Stomach (tissue), 9 donors: ENCODE measurements around the gene LDLRAD3. TPM values are rescaled to one million over a fixed set of nuclear protein-coding genes. Genes with fewer than 3 reads are reported as not detected.

Experiments used
- DNase-seq, 2 donors: peaks; one replicate each; pipeline versions ENCODE4 v3.0.0 to v3.0.0-alpha.2; 2013 to 2019
- H3K27ac ChIP-seq, 5 donors: fragments of 200-600 bp in 4 of 5; sonication (generic) in 4 of 5; one replicate each; pipeline ENCODE4 v1.5.1; 2013 to 2019; ENCODE audit warnings: mild to moderate bottlenecking in 1 of 5, moderate library complexity in 1 of 5
- H3K27me3 ChIP-seq, 3 donors: fragments of 200-600 bp; sonication (generic); one replicate each; pipeline ENCODE4 v1.5.1; 2017 to 2019; ENCODE audit warnings: mixed run types in 1 of 3
- H3K36me3 ChIP-seq, 4 donors: fragments of 200-600 bp; sonication (generic); 1 replicate in 3 of 4; 2 replicates in 1 of 4; pipeline ENCODE4 v1.5.1; 2016 to 2019
- H3K4me1 ChIP-seq, 4 donors: fragments of 200-600 bp; sonication (generic); one replicate each; pipeline ENCODE4 v1.5.1; 2016 to 2019
- H3K4me3 ChIP-seq, 4 donors: fragments of 200-600 bp; sonication (generic) in 3 of 4; one replicate each; pipeline ENCODE4 v1.5.1; 2016 to 2019; ENCODE audit warnings: mild to moderate bottlenecking in 1 of 4
- H3K9me3 ChIP-seq, 4 donors: fragments of 200-600 bp; sonication (generic); one replicate each; pipeline ENCODE4 v1.5.1; 2016 to 2019
- CTCF ChIP-seq, 7 experiments: fragments of 450-650 bp in 4 of 7; fragments of 200-600 bp in 3 of 7; sonication (generic) in 3 of 7; IDR thresholded peaks; one replicate each; pipeline ENCODE4 v1.5.1; 2016 to 2019; ENCODE audit warnings: antibody characterized with exemption in 7 of 7, control low read depth in 2 of 7, mild to moderate bottlenecking in 1 of 7
- EP300 ChIP-seq: sonication (generic); formaldehyde crosslinking; IDR thresholded peaks from one replicate; pipeline ENCODE4 v1.6.1; 2017; ENCODE audit warnings: antibody characterized with exemption
- POLR2A ChIP-seq, 4 donors: fragments of 450-650 bp; IDR thresholded peaks; one replicate each; pipeline ENCODE4 v1.6.1; 2016; ENCODE audit warnings: antibody characterized with exemption in 4 of 4, control low read depth in 2 of 4, mild to moderate bottlenecking in 1 of 4, moderate library complexity in 1 of 4
- POLR2AphosphoS5 ChIP-seq, 3 donors: sonication (generic); formaldehyde crosslinking; IDR thresholded peaks; one replicate each; pipeline ENCODE4 v1.6.1; 2016; ENCODE audit warnings: antibody characterized with exemption in 3 of 3
- WGBS, 5 donors: extraction: QIAGEN DNeasy Blood & Tissue Kit in 3 of 5; methylation state at CpG; one replicate each; pipeline versions ENCODE4 v1.1.5 to v1.1.7; 2013 to 2018; 5-methylcytosine and 5-hydroxymethylcytosine counted together
- intact Hi-C: fragments of 100-400 bp; cut with DNase I; formaldehyde crosslinking; loops from one replicate; pipeline ENCODE4 v1.15.1; 2023; ENCODE audit warnings: low total_unique reads
- polyA plus RNA-seq, 3 donors: library from polyadenylated mRNA; stranded (reverse); fragments of 200-250 nt; gene quantifications; one replicate each; pipeline ENCODE4 v1.2.3, GENCODE V29; 2013
- total RNA-seq, 5 donors: library from RNA; depleted of rRNA; stranded (reverse); fragments of >200 nt; gene quantifications; one replicate each; pipeline versions ENCODE4 v1.1.0 to v1.2.3, GENCODE V29; 2014 to 2016
- donor health status: healthy with polysubstance abuse.
- donor health status: Bipolar disorder and iron deficiency.
- donor health status: healthy.

The LDLRAD3 gene
- total and polyA plus RNA-seq, 8 donors: 2.0 to 22.8 (median 7.9) TPM

- intact Hi-C loops: loop anchor here (10.0 kb wide), 1 partner anchor 299 kb away; no protein-coding TSS in a partner anchor
- Histone ChIP-seq H3K9me3 (no peaks in the 10 kb centered on the region), H3K4me1 (peaks cover 4 to 19% (median 10%) of the 10 kb centered on the region in 4 donors), H3K27me3 (no peaks in the 10 kb centered on the region), H3K4me3 (no peak overlapping the region), H3K27ac (no peak overlapping the region), H3K36me3 (no peaks in the 10 kb centered on the region)
- TF ChIP-seq CTCF (IDR thresholded peaks at IDR 0.05): no peak
- TF ChIP-seq EP300: no peak
- no peak for TF ChIP-seq POLR2A (IDR thresholded peaks at IDR 0.05)
- TF ChIP-seq POLR2AphosphoS5 (IDR thresholded peaks at IDR 0.05): no peak
- DNase-seq: peak in 1 of 2 donors; percentile 54
- 36 to 64% (median 49%) methylated on average over 12 of the region's 12 CpGs for WGBS, 5 donors
Measured at GRCh38 chr11:36123336-36124101, 179.7 kb downstream of the LDLRAD3 start.

GRCh38 chr11:36126678-36127077, 182.8 kb downstream of the LDLRAD3 start:
- H3K9me3 ChIP-seq: no peaks in the 10 kb centered on the region
- no peak for DNase-seq
- no peak overlapping the region for H3K27ac ChIP-seq
- no peaks in the 10 kb centered on the region for H3K27me3 ChIP-seq
- TF ChIP-seq EP300 (no peak), CTCF (IDR thresholded peaks at IDR 0.05) (no peak), POLR2AphosphoS5 (IDR thresholded peaks at IDR 0.05) (no peak), POLR2A (IDR thresholded peaks at IDR 0.05) (no peak)
- no peak overlapping the region for H3K4me3 ChIP-seq
- 50 to 63% (median 58%) methylated on average over 3 of the region's 3 CpGs for WGBS, 5 donors
- H3K36me3 ChIP-seq: no peaks in the 10 kb centered on the region
- intact Hi-C loops: loop anchor here (10.0 kb wide), 1 partner anchor 302 kb away; no protein-coding TSS in a partner anchor
- peaks cover 4 to 19% (median 10%) of the 10 kb centered on the region in 4 donors for H3K4me1 ChIP-seq

- Histone ChIP-seq H3K9me3 (no peaks in the 10 kb centered on the region), H3K4me3 (no peak overlapping the region), H3K4me1 (peaks cover 4 to 18% (median 10%) of the 10 kb centered on the region in 4 donors), H3K36me3 (no peaks in the 10 kb centered on the region), H3K27me3 (no peaks in the 10 kb centered on the region), H3K27ac (no peak overlapping the region)
- no peak for TF ChIP-seq EP300
- TF ChIP-seq POLR2AphosphoS5 (IDR thresholded peaks at IDR 0.05): no peak
- no peak for TF ChIP-seq POLR2A (IDR thresholded peaks at IDR 0.05)
- no peak for TF ChIP-seq CTCF (IDR thresholded peaks at IDR 0.05)
- intact Hi-C loops: loop anchor here (10.0 kb wide), 1 partner anchor 303 kb away; no protein-coding TSS in a partner anchor
- no peak for DNase-seq
Measured at GRCh38 chr11:36127550-36127949, 183.7 kb downstream of the LDLRAD3 start.

- H3K36me3 ChIP-seq: no peaks in the 10 kb centered on the region
- intact Hi-C loops: loop anchor here (10.0 kb wide), 2 partner anchors 305 to 515 kb away; partner anchors contain the start of gene FJX1
- TF ChIP-seq POLR2AphosphoS5 (IDR thresholded peaks at IDR 0.05) (no peak), CTCF (IDR thresholded peaks at IDR 0.05) (no peak), EP300 (no peak), POLR2A (IDR thresholded peaks at IDR 0.05) (no peak)
- H3K4me1 ChIP-seq: no peaks in the 10 kb centered on the region
- 78 to 86% (median 83%) methylated on average over 6 of the region's 6 CpGs for WGBS, 5 donors
- H3K4me3 ChIP-seq: no peak overlapping the region
- DNase-seq: no peak
- no peaks in the 10 kb centered on the region for H3K9me3 ChIP-seq
- H3K27ac ChIP-seq: no peak overlapping the region
- H3K27me3 ChIP-seq: no peaks in the 10 kb centered on the region
Measured at GRCh38 chr11:36129955-36130354, 186.1 kb downstream of the LDLRAD3 start.
